Fibroblast of lung (primary cell): ENCODE data around the gene TBXAS1. TPM values are rescaled to one million over a fixed set of nuclear protein-coding genes. Genes with fewer than 3 reads are reported as not detected.

Source experiments
- DNase-seq, 2 donors: peaks; one replicate each; pipeline versions ENCODE4 v3.0.0 to v3.0.0-alpha.2; 2010; ENCODE audit warnings: low read depth in 2 of 2
- H2AFZ ChIP-seq: 2 replicates; pipeline ENCODE4 v1.5.1; 2012; ENCODE audit warnings: low read length, control low read depth, inconsistent platforms
- H3K27ac ChIP-seq: 2 replicates; pipeline ENCODE4 v1.5.1; 2011; ENCODE audit warnings: low read length, control low read depth; ENCODE audit not compliant: insufficient read depth
- H3K27me3 ChIP-seq: 2 replicates; pipeline ENCODE4 v1.5.1; 2011; ENCODE audit warnings: mild to moderate bottlenecking, low read length; ENCODE audit not compliant: control insufficient read depth, insufficient read depth
- H3K36me3 ChIP-seq: 2 replicates; pipeline ENCODE4 v1.5.1; 2011; ENCODE audit warnings: low read length; ENCODE audit not compliant: control insufficient read depth, insufficient read depth
- H3K4me1 ChIP-seq: 2 replicates; pipeline ENCODE4 v1.5.1; 2011; ENCODE audit warnings: low read length; ENCODE audit not compliant: control insufficient read depth, insufficient read depth; ENCODE audit errors: extremely low read depth
- H3K4me2 ChIP-seq: 2 replicates; pipeline ENCODE4 v1.5.1; 2011; ENCODE audit warnings: low read length, control low read depth; ENCODE audit not compliant: insufficient read depth; ENCODE audit errors: extremely low read depth
- H3K4me3 ChIP-seq, 4 experiments: fragments of 200-600 bp in 1 of 4; sonication (generic) in 1 of 4; replicated peaks in 1 of 4; 2 replicates each; pipeline ENCODE4 v1.5.1; 2011 to 2016; ENCODE audit warnings: low read length in 4 of 4, low read depth in 3 of 4, mild to moderate bottlenecking in 3 of 4, control low read depth in 2 of 4, inconsistent platforms in 1 of 4, mixed read lengths in 1 of 4; ENCODE audit not compliant: insufficient read depth in 1 of 4; ENCODE audit errors: control extremely low read depth in 1 of 4
- H3K79me2 ChIP-seq: 2 replicates; pipeline ENCODE4 v1.5.1; 2012; ENCODE audit warnings: mild to moderate bottlenecking, low read length, inconsistent platforms; ENCODE audit not compliant: control insufficient read depth, insufficient read depth
- H3K9ac ChIP-seq: 2 replicates; pipeline ENCODE4 v1.5.1; 2011; ENCODE audit warnings: mild to moderate bottlenecking, low read length, control low read depth; ENCODE audit not compliant: insufficient read depth
- H3K9me3 ChIP-seq: 2 replicates; pipeline ENCODE4 v1.5.1; 2012; ENCODE audit warnings: low read depth, low read length; ENCODE audit not compliant: control insufficient read depth, insufficient read depth
- H4K20me1 ChIP-seq: 2 replicates; pipeline ENCODE4 v1.5.1; 2011; ENCODE audit warnings: low read length; ENCODE audit not compliant: control insufficient read depth, insufficient read depth; ENCODE audit errors: extremely low read depth
- EZH2 ChIP-seq: IDR thresholded peaks from 2 replicates; pipeline ENCODE4 v1.5.1; 2012; ENCODE audit warnings: low read length, control low read depth, mild to moderate bottlenecking; ENCODE audit errors: missing control alignments
- polyA plus RNA-seq, 2 donors: library from polyadenylated mRNA; depleted of rRNA in 1 of 2; stranded (reverse) in 1 of 2; unstranded in 1 of 2; fragments of >200 nt; gene quantifications; 2 replicates each; pipeline ENCODE4 v1.2.1, GENCODE V29; 2011 to 2012; ENCODE audit warnings: missing spikeins in 1 of 2
- total RNA-seq: library from RNA; depleted of rRNA; stranded (reverse); fragments of >200 nt; gene quantifications from 2 replicates; pipeline ENCODE4 v1.2.1, GENCODE V29; 2014
- TF ChIP-seq, protein P1 (sequence below), 2 donors: IDR thresholded peaks in 1 of 2; conservative IDR thresholded peaks in 1 of 2; 1 replicate in 1 of 2; 2 replicates in 1 of 2; pipeline ENCODE4 v1.5.1; 2011 to 2012; ENCODE audit warnings: low read length in 2 of 2, control low read depth in 1 of 2, inconsistent platforms in 1 of 2, low read depth in 1 of 2, mild to moderate bottlenecking in 1 of 2

TBXAS1 gene
- total and polyA plus RNA-seq, 2 donors (not counting 1 experiment from before 2014, with no cell fraction given): 1.5 to 2.1 TPM

DNA sequence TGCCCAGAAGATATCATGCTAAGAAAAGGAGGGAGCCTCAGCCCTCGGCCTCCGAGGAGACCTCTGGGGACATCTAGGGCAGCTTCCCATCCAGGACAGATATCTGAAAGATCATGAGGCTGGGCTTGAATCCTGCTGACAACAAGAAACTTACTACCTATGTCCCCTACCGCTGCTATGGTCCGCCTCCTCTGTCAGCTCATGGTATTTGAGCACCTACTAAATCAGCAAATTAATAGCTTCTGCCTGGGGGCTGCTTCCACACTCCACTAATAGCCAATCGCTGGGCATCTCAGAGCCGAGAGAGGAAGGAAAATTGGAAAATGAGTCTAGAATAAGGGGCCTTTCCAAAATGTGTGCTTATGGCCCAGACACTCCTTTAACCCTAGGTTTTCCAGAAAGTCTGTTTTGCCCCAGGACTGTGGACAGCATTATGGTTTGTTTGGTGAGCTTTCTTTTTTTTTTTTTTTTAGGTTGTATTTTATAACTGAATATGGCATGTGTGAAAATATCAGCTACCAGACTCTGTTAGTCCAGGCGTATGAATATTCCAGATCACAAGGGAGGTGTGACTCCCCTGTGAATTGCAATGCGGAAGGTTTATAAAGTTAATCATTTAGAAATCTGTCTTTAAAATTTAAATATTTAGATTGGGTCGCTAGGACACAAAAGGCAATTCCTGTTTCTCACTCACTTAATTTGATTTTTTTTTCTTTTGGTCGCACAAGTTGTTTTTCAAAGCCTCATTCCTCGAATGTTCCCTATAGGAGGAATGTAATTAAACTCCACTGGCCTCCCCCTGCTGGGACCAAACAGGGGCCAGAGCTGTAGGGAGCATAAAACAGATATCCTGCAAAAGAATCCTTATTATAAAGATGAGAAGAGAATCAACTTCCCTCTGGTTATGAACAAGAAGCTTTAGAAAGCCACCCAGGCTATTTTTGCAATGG, 144.3 kb downstream of the TBXAS1 start:
- Histone ChIP-seq H3K9ac (no peak overlapping the region), H4K20me1 (no peaks in the 10 kb centered on the region), H3K4me2 (no peak overlapping the region), H3K4me1 (no peaks in the 10 kb centered on the region), H3K4me3 (no peak overlapping the region), H3K36me3 (no peaks in the 10 kb centered on the region), H3K79me2 (no peaks in the 10 kb centered on the region), H3K27me3 (peaks cover 13% of the 10 kb centered on the region), H2AFZ (no peak overlapping the region), H3K9me3 (no peaks in the 10 kb centered on the region), H3K27ac (no peak overlapping the region)
- DNase-seq: no peak
- no peak for TF ChIP-seq EZH2
- TF ChIP-seq, protein P1, sequence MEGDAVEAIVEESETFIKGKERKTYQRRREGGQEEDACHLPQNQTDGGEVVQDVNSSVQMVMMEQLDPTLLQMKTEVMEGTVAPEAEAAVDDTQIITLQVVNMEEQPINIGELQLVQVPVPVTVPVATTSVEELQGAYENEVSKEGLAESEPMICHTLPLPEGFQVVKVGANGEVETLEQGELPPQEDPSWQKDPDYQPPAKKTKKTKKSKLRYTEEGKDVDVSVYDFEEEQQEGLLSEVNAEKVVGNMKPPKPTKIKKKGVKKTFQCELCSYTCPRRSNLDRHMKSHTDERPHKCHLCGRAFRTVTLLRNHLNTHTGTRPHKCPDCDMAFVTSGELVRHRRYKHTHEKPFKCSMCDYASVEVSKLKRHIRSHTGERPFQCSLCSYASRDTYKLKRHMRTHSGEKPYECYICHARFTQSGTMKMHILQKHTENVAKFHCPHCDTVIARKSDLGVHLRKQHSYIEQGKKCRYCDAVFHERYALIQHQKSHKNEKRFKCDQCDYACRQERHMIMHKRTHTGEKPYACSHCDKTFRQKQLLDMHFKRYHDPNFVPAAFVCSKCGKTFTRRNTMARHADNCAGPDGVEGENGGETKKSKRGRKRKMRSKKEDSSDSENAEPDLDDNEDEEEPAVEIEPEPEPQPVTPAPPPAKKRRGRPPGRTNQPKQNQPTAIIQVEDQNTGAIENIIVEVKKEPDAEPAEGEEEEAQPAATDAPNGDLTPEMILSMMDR (conservative IDR thresholded peaks at IDR 0.05 in 1 of 2, IDR thresholded peaks at IDR 0.05 in 1 of 2; ENCODE audit: low read depth in 1 of 2, low read length in 2 of 2): no peak

DNA sequence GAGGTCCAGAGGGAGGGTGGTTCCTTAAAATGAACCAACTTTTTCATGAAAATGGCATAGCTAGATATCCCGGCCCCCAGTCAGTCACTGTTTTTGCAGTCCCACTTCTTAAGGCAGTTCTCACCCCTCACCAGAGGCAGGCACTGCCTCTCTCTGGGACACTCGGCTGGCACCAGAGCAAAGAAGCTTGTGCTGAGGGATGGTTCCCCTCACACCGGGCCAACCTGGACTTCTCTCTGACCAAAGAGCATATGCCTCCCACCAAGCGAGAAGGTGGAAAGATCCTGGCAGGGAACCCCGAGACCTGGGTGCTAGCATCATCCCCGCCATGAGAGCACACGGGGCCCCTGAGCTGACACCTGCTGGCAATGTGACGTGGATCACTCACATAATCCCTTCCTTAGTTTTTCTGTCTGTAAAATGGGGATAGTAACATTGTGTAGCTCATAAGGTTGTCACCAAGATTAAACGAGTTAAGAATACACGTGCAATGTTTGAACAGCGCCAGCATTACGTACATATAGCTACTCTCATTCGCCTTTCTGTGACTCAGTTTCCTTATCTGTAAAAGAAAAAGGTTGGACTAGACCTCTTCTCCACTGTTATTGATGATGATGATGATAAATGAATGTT, 145.2 kb downstream of the TBXAS1 start:
- H3K27me3 ChIP-seq: peaks cover 13% of the 10 kb centered on the region
- no peak overlapping the region for H3K9ac ChIP-seq
- H2AFZ ChIP-seq: no peak overlapping the region
- no peak for DNase-seq
- no peaks in the 10 kb centered on the region for H3K36me3 ChIP-seq
- H3K4me1 ChIP-seq: no peaks in the 10 kb centered on the region
- H3K27ac ChIP-seq: no peak overlapping the region
- TF ChIP-seq EZH2: no peak
- TF ChIP-seq, protein P1 (conservative IDR thresholded peaks at IDR 0.05 in 1 of 2, IDR thresholded peaks at IDR 0.05 in 1 of 2; ENCODE audit: low read depth in 1 of 2, low read length in 2 of 2): no peak
- H3K4me3 ChIP-seq: no peak overlapping the region
- H3K9me3 ChIP-seq: no peaks in the 10 kb centered on the region
- no peak overlapping the region for H3K4me2 ChIP-seq
- H4K20me1 ChIP-seq: no peaks in the 10 kb centered on the region
- H3K79me2 ChIP-seq: no peaks in the 10 kb centered on the region

DNA sequence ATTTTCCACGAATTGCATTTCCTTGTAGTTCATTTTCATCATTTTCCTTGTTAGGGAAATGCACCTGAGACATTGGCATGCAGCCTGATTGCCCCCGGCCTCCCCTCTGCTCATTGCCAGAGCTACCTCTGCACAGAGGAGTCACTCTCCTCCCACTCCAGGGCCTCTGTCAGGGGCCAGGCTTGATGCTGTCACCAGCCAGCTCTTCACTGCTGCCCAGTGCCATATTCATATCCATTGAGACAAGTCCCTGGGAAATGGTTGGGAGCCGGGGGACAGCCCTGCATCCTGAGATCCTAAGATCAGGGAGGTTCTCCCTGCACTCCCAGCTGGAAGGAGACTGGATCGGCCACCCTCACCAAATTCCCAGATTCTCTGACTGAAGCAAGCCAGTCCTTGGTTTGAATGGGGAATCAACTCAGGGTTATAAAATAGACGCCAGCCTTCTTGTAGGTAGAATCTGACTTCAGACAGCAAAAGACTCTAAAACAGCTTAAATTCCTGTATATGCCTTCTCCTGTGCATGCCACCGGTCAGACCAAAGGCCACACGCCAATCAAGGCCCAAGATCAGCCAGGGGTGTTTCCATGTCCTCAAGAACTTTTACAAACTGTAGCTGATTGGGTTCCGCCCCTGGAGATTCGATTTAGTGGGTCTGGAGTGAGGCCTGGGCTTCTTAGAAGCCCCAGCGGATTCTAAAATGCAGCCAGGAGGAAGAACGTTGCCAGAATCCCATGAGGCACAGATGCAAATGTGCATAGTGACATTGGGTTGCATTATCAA, 147.2 kb downstream of the TBXAS1 start:
- H3K27ac ChIP-seq: no peak overlapping the region
- peaks cover 6% of the 10 kb centered on the region for H3K4me1 ChIP-seq
- no peaks in the 10 kb centered on the region for H4K20me1 ChIP-seq
- no peak for TF ChIP-seq EZH2
- TF ChIP-seq, protein P1 (conservative IDR thresholded peaks at IDR 0.05 in 1 of 2, IDR thresholded peaks at IDR 0.05 in 1 of 2; ENCODE audit: low read depth in 1 of 2, low read length in 2 of 2): no peak
- H3K36me3 ChIP-seq: no peaks in the 10 kb centered on the region
- no peak overlapping the region for H3K4me3 ChIP-seq
- no peak overlapping the region for H3K4me2 ChIP-seq
- no peaks in the 10 kb centered on the region for H3K9me3 ChIP-seq
- H3K27me3 ChIP-seq: peaks cover 10% of the 10 kb centered on the region
- no peak overlapping the region for H3K9ac ChIP-seq
- H2AFZ ChIP-seq: no peak overlapping the region
- H3K79me2 ChIP-seq: no peaks in the 10 kb centered on the region
- no peak for DNase-seq
